ENCODE data around the gene DDX49. TPM values are rescaled to one million over a fixed set of nuclear protein-coding genes. Genes with fewer than 3 reads are reported as not detected.

DDX49 gene
- total RNA-seq, 2 experiments from 2014 or later = 47.9 to 49.7 TPM

- intact Hi-C loops (cut with DNase I, micrococcal nuclease) = no loop called here
- Histone ChIP-seq H3K27me3 (ENCODE audit: control insufficient read depth in 1 of 2, insufficient read depth in 2 of 2, low read length in 2 of 2) (no peaks in the 10 kb centered on the region), H3K9me3 (ENCODE audit: control insufficient read depth in 1 of 2, insufficient read depth in 1 of 2, low read length in 2 of 2) (peaks cover 0 to 6% of the 10 kb centered on the region in 2 experiments), H3K36me3 (ENCODE audit: insufficient read depth, low read length) (peaks cover 75% of the 10 kb centered on the region), H3K27ac (ENCODE audit: low read depth in 1 of 2, low read length in 2 of 2) (no peak overlapping the region), H3K4me3 (ENCODE audit: low read length) (no peak overlapping the region), H3K4me1 (ENCODE audit: insufficient read depth, low read length) (no peaks in the 10 kb centered on the region)
- H3K4me3 Mint-ChIP-seq = no peak overlapping the region
- DNase-seq (no peak), ATAC-seq (ENCODE audit: poor library complexity) (no peak)
- ChIA-PET CTCF (no interaction called here), POLR2A (no interaction called here)
- TF ChIP-seq CTCF (IDR thresholded peaks at IDR 0.05) = no peak
- H3K36me3 Mint-ChIP-seq (ENCODE audit: low read depth) = peaks cover 42% of the 10 kb centered on the region
- H3K27me3 Mint-ChIP-seq = no peaks in the 10 kb centered on the region
- no peak overlapping the region for H3K27ac Mint-ChIP-seq
- no peaks in the 10 kb centered on the region for H3K9me3 Mint-ChIP-seq
- H3K4me1 Mint-ChIP-seq (ENCODE audit: low read depth) = no peaks in the 10 kb centered on the region
Measured at GRCh38 chr19:18903156-18904037, 16.1 kb upstream of the DDX49 start.

- Mint-ChIP-seq H3K27me3 (no peaks in the 10 kb centered on the region), H3K4me1 (ENCODE audit: low read depth) (no peaks in the 10 kb centered on the region), H3K4me3 (no peak overlapping the region), H3K9me3 (no peaks in the 10 kb centered on the region), H3K27ac (no peak overlapping the region), H3K36me3 (ENCODE audit: low read depth) (peaks cover 36% of the 10 kb centered on the region)
- Histone ChIP-seq H3K9me3 (ENCODE audit: control insufficient read depth in 1 of 2, insufficient read depth in 1 of 2, low read length in 2 of 2) (peaks cover 0 to 6% of the 10 kb centered on the region in 2 experiments), H3K27me3 (ENCODE audit: control insufficient read depth in 1 of 2, insufficient read depth in 2 of 2, low read length in 2 of 2) (no peaks in the 10 kb centered on the region), H3K4me3 (ENCODE audit: low read length) (no peak overlapping the region), H3K27ac (ENCODE audit: low read depth in 1 of 2, low read length in 2 of 2) (no peak overlapping the region), H3K4me1 (ENCODE audit: insufficient read depth, low read length) (no peaks in the 10 kb centered on the region), H3K36me3 (ENCODE audit: insufficient read depth, low read length) (peaks cover 74% of the 10 kb centered on the region)
- ATAC-seq (ENCODE audit: poor library complexity) (no peak), DNase-seq (no peak)
- intact Hi-C loops (cut with DNase I, micrococcal nuclease) = no loop called here
- ChIA-PET CTCF (no interaction called here), POLR2A (no interaction called here)
- TF ChIP-seq CTCF (IDR thresholded peaks at IDR 0.05) = no peak
Measured at GRCh38 chr19:18904334-18905057, 15.0 kb upstream of the DDX49 start.

- Histone ChIP-seq H3K4me3 (ENCODE audit: low read length) (no peak overlapping the region), H3K36me3 (ENCODE audit: insufficient read depth, low read length) (peaks cover 73% of the 10 kb centered on the region), H3K4me1 (ENCODE audit: insufficient read depth, low read length) (no peaks in the 10 kb centered on the region), H3K27me3 (ENCODE audit: control insufficient read depth in 1 of 2, insufficient read depth in 2 of 2, low read length in 2 of 2) (no peaks in the 10 kb centered on the region), H3K9me3 (ENCODE audit: control insufficient read depth in 1 of 2, insufficient read depth in 1 of 2, low read length in 2 of 2) (peaks cover 0 to 6% of the 10 kb centered on the region in 2 experiments), H3K27ac (ENCODE audit: low read depth in 1 of 2, low read length in 2 of 2) (no peak overlapping the region)
- H3K4me3 Mint-ChIP-seq = peak overlapping the region; percentile 54
- ATAC-seq (ENCODE audit: poor library complexity) = no peak
- H3K27me3 Mint-ChIP-seq = no peaks in the 10 kb centered on the region
- DNase-seq = no peak
- H3K4me1 Mint-ChIP-seq (ENCODE audit: low read depth) = no peaks in the 10 kb centered on the region
- ChIA-PET POLR2A (interaction anchor here (1.7 kb wide), 1 partner anchor 14 kb away, joined by 6 read pairs; the partner anchor contains the start of genes COPE and DDX49), CTCF (no interaction called here)
- TF ChIP-seq CTCF (IDR thresholded peaks at IDR 0.05) = no peak
- intact Hi-C loops (cut with DNase I, micrococcal nuclease) = no loop called here
- H3K36me3 Mint-ChIP-seq (ENCODE audit: low read depth) = peaks cover 37% of the 10 kb centered on the region
- no peaks in the 10 kb centered on the region for H3K9me3 Mint-ChIP-seq
- no peak overlapping the region for H3K27ac Mint-ChIP-seq
Measured at GRCh38 chr19:18905058-18905456, 14.5 kb upstream of the DDX49 start.

Measured in CD4-positive, alpha-beta T cell (primary cell).